Glomerular visceral epithelial cell (primary cell): ENCODE data around the gene CPAMD8.
"Not testable (repeated sequence)": the region's sequence is repeated elsewhere in the genome, so short reads cannot be mapped to it uniquely, and the experiment has no call there.

Source experiments
- DNase-seq: peaks from one replicate; pipeline ENCODE4 v3.0.0-alpha.2; 2016; ENCODE audit errors: extremely low spot score

Gene CPAMD8

GRCh38 chr19:17001603-17002183, 24.9 kb downstream of the CPAMD8 start:
- DNase-seq: no peak

GRCh38 chr19:16998635-16999194, 27.9 kb downstream of the CPAMD8 start:
- DNase-seq: no peak

GRCh38 chr19:16996838-16997490, 29.6 kb downstream of the CPAMD8 start:
- not testable (repeated sequence) for DNase-seq

- DNase-seq: no peak
These were observed 37.9 kb downstream of the CPAMD8 start for GRCh38 chr19:16988661-16989060.

- no peak for DNase-seq
These were observed 41.2 kb downstream of the CPAMD8 start for GRCh38 chr19:16985403-16985802.

- DNase-seq: not testable (repeated sequence)
These were observed 44.0 kb downstream of the CPAMD8 start for GRCh38 chr19:16982586-16982985.

- DNase-seq: no peak
These were observed 47.5 kb downstream of the CPAMD8 start for GRCh38 chr19:16978839-16979802.

- DNase-seq: no peak
These were observed 48.5 kb downstream of the CPAMD8 start for GRCh38 chr19:16978156-16978555.

GRCh38 chr19:16977306-16977705, 49.3 kb downstream of the CPAMD8 start:
- DNase-seq: no peak

GRCh38 chr19:16976446-16976845, 50.2 kb downstream of the CPAMD8 start:
- DNase-seq: no peak

- DNase-seq: no peak
These were observed 55.8 kb downstream of the CPAMD8 start for GRCh38 chr19:16970821-16971220.

- DNase-seq: no peak
These were observed 57.5 kb downstream of the CPAMD8 start for GRCh38 chr19:16969135-16969534.

GRCh38 chr19:16960996-16961822, 65.4 kb downstream of the CPAMD8 start:
- DNase-seq: not testable (repeated sequence)

- DNase-seq: not testable (repeated sequence)
These were observed 68.3 kb downstream of the CPAMD8 start for GRCh38 chr19:16958277-16958676.

GRCh38 chr19:16957855-16958254, 68.8 kb downstream of the CPAMD8 start:
- DNase-seq: no peak

GRCh38 chr19:16957151-16957701, 69.4 kb downstream of the CPAMD8 start:
- no peak for DNase-seq

GRCh38 chr19:16955161-16955560, 71.4 kb downstream of the CPAMD8 start:
- DNase-seq: no peak

- no peak for DNase-seq
These were observed 74.6 kb downstream of the CPAMD8 start for GRCh38 chr19:16952046-16952445.

GRCh38 chr19:16951529-16951928, 75.1 kb downstream of the CPAMD8 start:
- DNase-seq: no peak

- DNase-seq: no peak
These were observed 77.0 kb downstream of the CPAMD8 start for GRCh38 chr19:16949496-16950023.
